Mononuclear cell (primary cell): ENCODE measurements around the gene FMO3. TPM values are rescaled to one million over a fixed set of nuclear protein-coding genes. Genes with fewer than 3 reads are reported as not detected.

Experiments
- H3K27me3 ChIP-seq: 2 replicates; pipeline ENCODE4 v1.6.0; 2011; ENCODE audit warnings: low read length, control low read depth; ENCODE audit not compliant: insufficient read depth
- H3K4me1 ChIP-seq: 2 replicates; pipeline ENCODE4 v1.5.1; 2011; ENCODE audit warnings: mild to moderate bottlenecking, low read length, control low read depth; ENCODE audit not compliant: insufficient read depth
- H3K4me3 ChIP-seq: 2 replicates; pipeline ENCODE4 v1.5.1; 2011; ENCODE audit warnings: mild to moderate bottlenecking, low read length, moderate library complexity
- H3K9me3 ChIP-seq: 2 replicates; pipeline ENCODE4 v1.5.1; 2011; ENCODE audit warnings: low read depth, mild to moderate bottlenecking, control low read depth, low read length
- total RNA-seq: library from RNA; depleted of rRNA; stranded (reverse); fragments of >200 nt; gene quantifications from one replicate; pipeline ENCODE4 v1.2.3, GENCODE V29; 2012

The FMO3 gene
- total RNA-seq: not detected

DNA sequence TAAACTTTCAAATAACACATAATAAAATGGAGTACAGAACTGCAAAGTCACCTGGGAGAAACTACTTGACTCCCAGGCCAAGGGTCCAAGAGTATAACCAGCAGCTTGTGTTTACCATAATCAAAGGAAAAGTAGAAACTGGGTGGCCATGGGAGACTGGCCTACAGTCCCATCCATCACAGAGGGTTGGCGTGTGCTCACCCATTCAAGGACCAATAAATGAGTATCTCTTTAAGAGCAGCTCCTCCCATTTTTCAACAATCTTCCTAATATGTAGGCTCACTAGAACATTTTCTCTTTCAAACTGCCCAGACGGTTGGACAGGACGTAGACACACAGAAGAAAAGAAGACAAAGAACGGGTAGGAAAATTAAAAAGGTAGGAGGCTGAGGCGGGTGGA lies at the start of gene FMO3:
Gene FMO3, plus strand, starts transcription at position 302 of the 400 bp plus-strand sequence. CDS start 1,754 bp downstream, outside the sequence.
- H3K9me3 ChIP-seq: no peaks in the 10 kb centered on the region
- no peaks in the 10 kb centered on the region for H3K27me3 ChIP-seq
- no peak within 1 kb of the TSS for H3K4me3 ChIP-seq
- H3K4me1 ChIP-seq: no peaks in the 10 kb centered on the region

DNA sequence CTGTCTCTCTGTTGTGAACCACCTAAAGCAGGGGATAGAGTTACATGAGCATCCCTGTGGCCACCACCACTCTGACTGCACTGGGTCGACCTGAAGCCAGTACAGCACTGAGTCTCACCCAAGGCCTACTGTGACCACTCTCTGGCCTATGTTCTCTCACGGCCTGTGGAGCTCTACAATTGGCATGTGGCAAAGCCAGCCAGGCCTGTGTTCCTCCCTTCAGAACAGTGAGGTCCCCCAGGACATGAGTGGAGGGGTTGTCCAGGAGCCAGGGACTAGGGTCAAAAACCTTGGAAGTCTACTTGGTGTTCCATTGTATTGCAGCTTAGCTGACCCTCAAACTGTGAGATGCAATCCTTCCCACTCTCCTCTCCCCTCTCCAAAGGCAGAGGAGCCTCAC lies 42.7 kb upstream of the FMO3 start:
- Histone ChIP-seq H3K4me3 (no peak overlapping the region), H3K9me3 (peaks cover 5% of the 10 kb centered on the region), H3K27me3 (no peaks in the 10 kb centered on the region), H3K4me1 (no peaks in the 10 kb centered on the region)

DNA sequence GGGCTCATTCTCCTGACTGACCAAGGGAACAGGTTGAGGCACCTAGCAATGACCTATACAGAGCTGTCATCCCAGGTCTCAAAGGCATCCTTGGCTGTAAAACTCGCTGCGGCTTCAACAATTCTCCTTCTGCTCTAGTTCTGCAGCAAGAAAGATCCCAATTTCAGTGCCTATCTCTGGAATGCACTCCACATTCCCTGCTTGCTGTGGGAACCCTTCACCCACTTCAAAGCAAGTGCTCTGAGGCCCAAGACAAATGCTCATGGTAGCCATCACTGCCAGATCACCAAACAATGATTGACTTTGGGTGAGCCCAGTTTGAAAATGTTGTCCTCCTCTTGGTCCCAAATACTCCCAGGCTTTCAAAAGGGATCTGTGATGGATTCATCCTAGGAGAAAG lies 37.7 kb upstream of the FMO3 start:
- no peaks in the 10 kb centered on the region for H3K27me3 ChIP-seq
- H3K4me3 ChIP-seq: no peak overlapping the region
- H3K4me1 ChIP-seq: no peaks in the 10 kb centered on the region
- H3K9me3 ChIP-seq: no peaks in the 10 kb centered on the region

DNA sequence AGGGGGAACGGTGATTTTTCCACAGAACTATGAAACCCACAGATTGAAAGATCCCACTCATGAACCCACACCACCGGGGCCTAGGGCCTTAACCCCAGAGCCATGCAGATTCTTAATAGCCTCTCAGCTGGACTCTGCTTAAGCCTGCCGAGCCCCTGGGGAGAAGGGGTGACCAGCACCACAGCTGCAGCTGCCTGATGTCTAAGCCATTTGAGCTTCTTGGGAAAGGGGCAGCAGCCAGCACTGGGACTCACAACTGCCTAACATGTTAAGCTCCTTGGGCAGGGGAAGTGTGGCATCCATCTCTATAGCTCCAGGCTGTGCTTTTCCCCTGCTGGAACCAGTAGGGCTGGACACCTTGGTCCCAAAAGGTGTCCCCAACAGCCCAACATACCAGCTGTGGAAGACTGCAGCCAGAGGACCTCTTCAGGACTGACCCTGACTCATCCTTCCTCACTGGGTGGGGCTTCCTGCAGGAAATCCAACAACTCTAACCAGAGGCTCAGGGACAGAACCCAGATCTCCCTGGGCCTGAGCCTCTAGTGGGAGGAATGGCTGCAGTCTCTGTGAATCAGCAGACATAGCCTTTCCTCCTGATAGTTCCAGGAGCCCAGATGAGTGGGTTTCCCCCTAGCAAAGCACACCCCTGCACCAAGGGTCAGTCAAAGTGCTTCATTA lies 34.6 kb upstream of the FMO3 start:
- no peaks in the 10 kb centered on the region for H3K9me3 ChIP-seq
- no peak overlapping the region for H3K4me3 ChIP-seq
- no peaks in the 10 kb centered on the region for H3K27me3 ChIP-seq

DNA sequence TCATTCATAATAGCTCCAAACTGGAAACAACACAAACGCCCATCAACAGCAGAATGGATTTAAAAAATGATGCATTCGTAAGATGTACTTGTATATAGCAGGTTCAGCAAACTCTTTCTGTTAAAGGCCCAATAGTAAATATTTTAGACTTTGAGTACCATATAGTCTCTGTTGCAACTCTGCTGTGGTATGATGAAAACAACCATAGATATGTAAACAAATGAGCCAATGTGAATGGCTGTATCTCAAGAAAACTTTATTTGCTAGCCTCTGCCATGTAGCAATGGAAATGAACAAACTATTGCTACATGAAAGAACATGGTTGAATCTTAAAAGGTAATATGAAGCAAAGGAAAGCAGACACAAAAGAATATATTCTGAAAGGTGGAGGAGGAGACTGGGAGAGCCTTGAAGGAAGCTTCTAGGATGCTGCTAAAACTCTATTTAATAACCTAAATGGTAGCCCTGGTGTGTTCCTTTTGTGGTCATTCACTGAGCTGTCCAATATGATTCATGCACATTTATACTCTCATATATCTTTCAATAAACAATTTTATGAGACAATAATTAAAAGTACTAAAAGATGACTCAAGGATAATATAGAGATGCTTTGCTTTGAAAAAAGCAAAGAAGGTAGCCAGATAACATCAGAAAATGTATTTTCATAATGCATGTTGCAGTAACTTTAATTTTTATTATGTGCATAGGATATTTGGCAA lies 29.1 kb upstream of the FMO3 start:
- Histone ChIP-seq H3K27me3 (no peaks in the 10 kb centered on the region), H3K4me3 (no peak overlapping the region), H3K9me3 (no peaks in the 10 kb centered on the region), H3K4me1 (no peaks in the 10 kb centered on the region)

More for the DNA sequence above, 34.6 kb upstream of the FMO3 start:
- no peaks in the 10 kb centered on the region for H3K4me1 ChIP-seq

DNA sequence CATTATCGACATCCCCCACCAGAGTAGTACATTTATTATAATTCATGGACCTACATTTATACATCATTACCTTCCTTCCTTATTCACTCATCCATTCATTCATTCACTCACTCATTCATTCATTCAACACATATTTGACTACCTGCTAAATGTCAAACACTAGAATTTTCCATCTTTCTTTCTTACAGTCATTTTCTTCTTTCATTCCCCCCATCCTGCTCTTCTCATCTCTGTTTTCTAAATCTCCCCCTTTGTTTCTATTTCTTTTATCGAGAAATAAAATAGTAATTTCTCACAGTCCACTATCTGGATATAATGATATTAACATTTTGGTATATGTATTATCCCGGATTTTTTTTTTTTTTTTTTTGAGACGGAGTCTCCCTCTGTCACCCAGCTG lies 27.8 kb upstream of the FMO3 start:
- Histone ChIP-seq H3K9me3 (no peaks in the 10 kb centered on the region), H3K4me1 (no peaks in the 10 kb centered on the region), H3K4me3 (no peak overlapping the region), H3K27me3 (no peaks in the 10 kb centered on the region)

DNA sequence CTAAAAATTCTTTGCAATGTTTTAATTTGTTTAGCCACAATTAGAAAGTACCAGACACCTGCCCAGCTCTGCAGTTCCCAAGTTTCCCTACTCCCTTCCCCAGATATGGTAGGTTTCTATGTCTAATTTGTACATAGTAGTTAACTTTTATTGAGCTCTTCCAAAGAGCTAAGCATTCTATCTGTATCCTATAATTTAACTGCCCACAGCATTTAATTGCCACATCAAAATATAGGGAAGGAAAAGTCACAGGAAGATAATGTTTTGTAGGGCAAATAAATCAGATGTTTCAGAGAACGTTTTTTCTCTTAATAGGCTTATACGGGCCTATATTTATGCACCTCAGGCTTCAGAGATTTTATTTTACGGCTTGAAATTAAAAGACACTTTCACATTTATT lies 15.7 kb upstream of the FMO3 start:
- no peaks in the 10 kb centered on the region for H3K9me3 ChIP-seq
- no peaks in the 10 kb centered on the region for H3K27me3 ChIP-seq
- no peaks in the 10 kb centered on the region for H3K4me1 ChIP-seq
- H3K4me3 ChIP-seq: no peak overlapping the region

DNA sequence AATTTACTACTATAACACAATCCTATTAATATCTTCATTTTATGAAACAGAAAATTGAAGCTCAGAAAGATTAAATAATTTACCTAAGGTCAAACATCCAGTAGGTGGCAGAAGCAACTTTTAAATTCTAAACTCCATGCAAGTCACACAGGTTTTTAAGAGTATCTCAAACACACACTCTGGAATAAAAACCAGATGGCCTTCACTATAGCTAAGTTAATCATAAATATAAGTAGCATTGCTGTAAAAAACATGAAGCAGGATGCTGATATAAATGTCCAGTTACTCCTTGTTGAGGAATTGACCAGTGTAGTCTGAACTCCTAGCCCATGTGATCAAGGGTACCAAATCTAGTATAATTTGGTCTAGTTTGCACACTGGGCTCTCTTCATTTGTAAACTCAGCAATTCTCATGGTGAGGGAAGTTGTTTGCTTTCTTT lies 9.4 kb upstream of the FMO3 start:
- no peaks in the 10 kb centered on the region for H3K27me3 ChIP-seq
- H3K4me3 ChIP-seq: no peak overlapping the region
- no peaks in the 10 kb centered on the region for H3K4me1 ChIP-seq
- no peaks in the 10 kb centered on the region for H3K9me3 ChIP-seq

DNA sequence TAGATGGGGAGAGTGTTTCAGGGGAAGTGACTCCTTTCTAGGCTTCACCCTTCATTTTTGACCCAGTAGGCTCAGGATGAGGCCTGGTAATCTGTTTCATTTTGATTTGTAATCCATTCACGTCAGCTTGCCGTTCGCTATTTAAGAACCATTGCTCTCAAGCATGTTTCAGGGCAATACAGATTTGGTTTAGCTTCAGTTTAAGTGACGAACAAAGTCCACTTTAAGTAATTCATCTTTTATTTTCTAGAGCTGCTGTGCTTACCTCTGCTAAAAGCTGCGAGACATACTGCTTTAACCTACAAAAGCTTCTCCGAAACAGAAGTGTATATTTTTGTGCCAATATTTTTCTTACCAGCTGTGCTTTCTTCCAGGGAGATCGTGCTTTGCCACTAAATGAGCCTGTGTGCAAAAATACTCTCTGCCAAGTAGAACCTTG lies 8.9 kb upstream of the FMO3 start:
- no peaks in the 10 kb centered on the region for H3K4me1 ChIP-seq
- no peaks in the 10 kb centered on the region for H3K27me3 ChIP-seq
- no peak overlapping the region for H3K4me3 ChIP-seq
- H3K9me3 ChIP-seq: no peaks in the 10 kb centered on the region

DNA sequence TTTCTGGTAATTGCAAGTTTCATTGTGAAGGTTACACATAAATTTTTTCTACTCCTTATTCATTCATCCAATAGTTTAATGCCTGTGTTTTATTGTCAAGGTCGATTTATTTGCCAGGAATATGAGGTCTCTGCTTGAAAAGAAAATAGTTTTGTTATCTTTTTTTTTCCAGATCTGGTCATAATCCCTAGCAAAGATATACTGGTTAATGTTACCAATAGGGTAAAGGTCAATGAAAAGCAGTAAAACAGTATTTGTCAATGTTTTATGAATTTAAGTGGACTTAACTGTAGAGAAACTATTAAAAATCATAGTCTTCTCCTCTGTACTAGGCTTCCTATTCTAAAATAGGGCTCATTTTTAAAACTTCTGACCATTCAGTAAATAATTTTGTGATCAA lies 8.1 kb upstream of the FMO3 start:
- H3K4me1 ChIP-seq: no peaks in the 10 kb centered on the region
- no peaks in the 10 kb centered on the region for H3K27me3 ChIP-seq
- no peaks in the 10 kb centered on the region for H3K9me3 ChIP-seq
- H3K4me3 ChIP-seq: no peak overlapping the region

DNA sequence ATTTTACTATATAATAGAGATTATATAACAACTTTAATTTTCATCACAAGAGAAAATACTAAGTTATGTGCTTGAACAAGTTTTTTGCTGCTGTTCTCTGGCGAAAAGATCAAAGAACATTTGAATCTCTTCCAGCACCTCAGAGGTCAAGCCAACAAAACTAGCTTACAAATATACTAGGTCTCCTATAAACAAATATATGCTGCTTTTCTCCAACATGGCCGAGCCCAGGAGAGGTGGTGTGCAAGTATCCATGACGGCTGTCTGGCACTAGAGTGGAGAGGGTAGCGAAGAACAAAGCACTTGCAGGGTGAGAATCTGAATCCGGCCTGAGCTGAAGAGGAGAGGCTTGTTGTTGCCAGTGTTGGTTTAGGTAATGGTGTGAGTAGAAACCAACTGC lies 7.5 kb upstream of the FMO3 start:
- Histone ChIP-seq H3K4me1 (no peaks in the 10 kb centered on the region), H3K9me3 (no peaks in the 10 kb centered on the region)

DNA sequence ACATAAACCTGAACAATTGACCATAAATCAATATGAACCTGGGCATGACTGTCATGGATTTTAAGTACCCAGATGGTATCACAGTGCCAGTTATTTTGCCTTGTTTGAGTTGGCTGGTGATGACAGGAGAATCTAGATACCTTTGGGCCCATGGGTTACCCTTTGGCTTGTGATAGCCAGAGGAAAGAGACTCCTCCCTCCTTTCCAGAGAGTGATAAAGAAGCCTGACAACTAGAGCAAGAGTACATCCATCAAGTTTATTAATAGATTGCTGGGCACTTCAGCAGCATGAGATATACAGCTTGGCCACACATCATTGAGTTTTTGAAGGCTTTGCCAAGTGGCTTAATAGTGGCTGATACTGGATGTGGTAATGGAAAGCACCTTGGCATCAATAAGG lies 6.6 kb upstream of the FMO3 start:
- no peak overlapping the region for H3K4me3 ChIP-seq

More for the DNA sequence above, 7.5 kb upstream of the FMO3 start:
- no peak overlapping the region for H3K4me3 ChIP-seq
- no peaks in the 10 kb centered on the region for H3K27me3 ChIP-seq

DNA sequence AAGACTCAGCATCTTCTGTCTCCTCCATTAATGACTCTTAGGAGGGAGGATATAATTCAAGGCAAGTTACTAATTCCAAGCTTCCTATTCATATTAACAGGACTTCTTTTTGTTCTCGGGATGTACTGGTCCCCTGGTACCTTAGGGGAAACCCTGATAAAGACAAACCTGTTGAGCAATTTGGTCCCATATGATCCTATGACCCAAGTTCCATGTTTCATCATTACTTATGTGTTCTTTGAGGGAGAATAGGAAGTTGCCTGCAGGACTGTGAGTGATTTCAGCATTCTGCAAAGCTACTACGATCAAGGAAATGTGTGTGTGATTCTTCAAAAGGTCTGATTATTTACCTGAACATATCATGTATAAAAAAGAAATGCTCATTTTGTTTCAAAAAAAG lies 5.8 kb upstream of the FMO3 start:
- Histone ChIP-seq H3K4me1 (no peaks in the 10 kb centered on the region), H3K4me3 (no peak overlapping the region), H3K9me3 (no peaks in the 10 kb centered on the region), H3K27me3 (no peaks in the 10 kb centered on the region)

More for the DNA sequence above, 6.6 kb upstream of the FMO3 start:
- H3K4me1 ChIP-seq: no peaks in the 10 kb centered on the region
- no peaks in the 10 kb centered on the region for H3K9me3 ChIP-seq
- H3K27me3 ChIP-seq: no peaks in the 10 kb centered on the region

DNA sequence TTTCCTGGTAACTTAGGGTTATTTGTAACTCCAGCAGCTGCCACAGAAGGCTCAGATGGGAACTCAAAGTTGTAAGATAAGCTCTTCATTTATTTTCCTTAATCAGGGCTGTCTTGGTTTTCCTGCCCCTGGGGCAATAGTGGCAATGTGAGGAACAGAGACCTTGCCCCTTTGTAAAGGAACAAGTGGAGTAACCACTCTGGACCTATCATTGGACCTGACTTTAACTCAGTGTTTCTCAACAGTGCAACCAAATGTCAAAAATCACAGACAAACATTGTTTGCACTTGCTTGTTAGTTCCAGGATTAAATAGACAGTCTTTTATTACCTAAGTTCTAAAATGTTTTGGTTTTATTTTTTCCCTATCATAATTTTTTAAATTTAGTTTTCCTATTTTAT lies 2.8 kb upstream of the FMO3 start:
- no peaks in the 10 kb centered on the region for H3K27me3 ChIP-seq
- no peaks in the 10 kb centered on the region for H3K4me1 ChIP-seq
- H3K4me3 ChIP-seq: no peak overlapping the region
- H3K9me3 ChIP-seq: no peaks in the 10 kb centered on the region

DNA sequence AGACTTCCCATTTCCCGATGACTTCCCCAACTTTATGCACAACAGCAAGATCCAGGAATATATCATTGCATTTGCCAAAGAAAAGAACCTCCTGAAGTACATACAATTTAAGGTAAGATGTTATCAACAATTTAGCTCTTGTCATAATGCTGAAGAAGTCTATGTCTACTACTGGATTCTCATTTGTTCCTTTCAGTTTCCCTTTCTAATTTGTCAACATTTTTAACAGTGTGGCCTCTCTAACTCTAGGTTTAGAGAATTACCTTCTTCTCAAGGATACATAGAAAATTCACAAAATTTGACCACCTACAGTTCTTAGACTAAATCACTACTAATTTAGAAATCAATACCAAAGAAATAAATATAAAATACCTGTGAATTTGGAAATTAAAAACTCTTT lies 13.2 kb downstream of the FMO3 start:
- Histone ChIP-seq H3K9me3 (no peaks in the 10 kb centered on the region), H3K27me3 (peaks cover 3% of the 10 kb centered on the region), H3K4me1 (no peaks in the 10 kb centered on the region), H3K4me3 (no peak overlapping the region)
